ENCODE results near the gene PELI1. TPM values are rescaled to one million over a fixed set of nuclear protein-coding genes. Genes with fewer than 3 reads are reported as not detected.

The PELI1 gene
- total and polyA plus RNA-seq, 2 donors (not counting 3 experiments of a cell fraction or from before 2014, with no cell fraction given), result 14.2 to 30.9 TPM

DNA sequence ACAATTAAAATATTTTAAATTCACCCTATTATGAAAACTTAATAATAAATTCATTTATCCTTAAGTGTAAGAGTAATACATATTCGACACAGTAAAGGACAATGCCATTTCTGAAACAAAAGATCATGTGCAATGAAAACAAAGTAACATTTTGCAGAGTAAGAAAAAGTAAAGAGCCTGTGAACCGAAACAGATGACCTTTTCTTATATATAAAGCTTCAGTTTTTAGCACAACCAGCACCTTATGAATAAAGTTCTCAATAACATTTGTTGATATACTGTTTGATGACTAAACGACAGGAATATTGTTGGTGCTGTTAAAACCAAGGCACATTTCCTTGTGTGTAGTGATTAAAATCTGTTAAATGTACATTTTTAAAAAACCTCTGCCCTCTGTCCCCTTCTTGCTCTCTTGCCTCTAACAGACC is 1.5 kb downstream of the PELI1 start:
- peak overlapping the region; percentile 70 to 90 (median 83) for H3K4me3 ChIP-seq (replicated peaks in 1 of 3; ENCODE audit: insufficient read depth in 1 of 3, low read depth in 1 of 3, low read length in 3 of 3)
- FAIRE-seq, result no peak
- no peak for TF ChIP-seq GATA2 (IDR thresholded peaks at IDR 0.05; ENCODE audit: insufficient read depth, insufficient read length, low read depth, low read length)
- no peak for TF ChIP-seq JUN (IDR thresholded peaks at IDR 0.05; ENCODE audit: borderline replicate concordance, insufficient read depth, insufficient read length, low read depth)
- no peak for TF ChIP-seq POLR2AphosphoS5 (IDR thresholded peaks at IDR 0.05; ENCODE audit: insufficient read depth, low read depth, low read length)
- TF ChIP-seq, protein P1, sequence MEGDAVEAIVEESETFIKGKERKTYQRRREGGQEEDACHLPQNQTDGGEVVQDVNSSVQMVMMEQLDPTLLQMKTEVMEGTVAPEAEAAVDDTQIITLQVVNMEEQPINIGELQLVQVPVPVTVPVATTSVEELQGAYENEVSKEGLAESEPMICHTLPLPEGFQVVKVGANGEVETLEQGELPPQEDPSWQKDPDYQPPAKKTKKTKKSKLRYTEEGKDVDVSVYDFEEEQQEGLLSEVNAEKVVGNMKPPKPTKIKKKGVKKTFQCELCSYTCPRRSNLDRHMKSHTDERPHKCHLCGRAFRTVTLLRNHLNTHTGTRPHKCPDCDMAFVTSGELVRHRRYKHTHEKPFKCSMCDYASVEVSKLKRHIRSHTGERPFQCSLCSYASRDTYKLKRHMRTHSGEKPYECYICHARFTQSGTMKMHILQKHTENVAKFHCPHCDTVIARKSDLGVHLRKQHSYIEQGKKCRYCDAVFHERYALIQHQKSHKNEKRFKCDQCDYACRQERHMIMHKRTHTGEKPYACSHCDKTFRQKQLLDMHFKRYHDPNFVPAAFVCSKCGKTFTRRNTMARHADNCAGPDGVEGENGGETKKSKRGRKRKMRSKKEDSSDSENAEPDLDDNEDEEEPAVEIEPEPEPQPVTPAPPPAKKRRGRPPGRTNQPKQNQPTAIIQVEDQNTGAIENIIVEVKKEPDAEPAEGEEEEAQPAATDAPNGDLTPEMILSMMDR (IDR thresholded peaks at IDR 0.05; ENCODE audit: extremely low read depth in 1 of 2, insufficient read depth in 1 of 2, low read depth in 1 of 2, low read length in 2 of 2), result no peak
- TF ChIP-seq MYC (IDR thresholded peaks at IDR 0.05; ENCODE audit: low read depth, low read length), result no peak
- no peak for TF ChIP-seq EZH2 (IDR thresholded peaks at IDR 0.05; ENCODE audit: borderline replicate concordance, low read depth, low read length, severe bottlenecking)
- TF ChIP-seq, protein P2, sequence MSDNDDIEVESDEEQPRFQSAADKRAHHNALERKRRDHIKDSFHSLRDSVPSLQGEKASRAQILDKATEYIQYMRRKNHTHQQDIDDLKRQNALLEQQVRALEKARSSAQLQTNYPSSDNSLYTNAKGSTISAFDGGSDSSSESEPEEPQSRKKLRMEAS (IDR thresholded peaks at IDR 0.05; ENCODE audit: insufficient read depth, insufficient read length), result no peak
- no peak for TF ChIP-seq POLR2A (IDR thresholded peaks at IDR 0.05; ENCODE audit: low read depth, low read length)
- TF ChIP-seq FOS (IDR thresholded peaks at IDR 0.05; ENCODE audit: borderline replicate concordance, insufficient read depth, low read length), result no peak
- peak overlapping the region; percentile 86 for H3K9ac ChIP-seq (replicated peaks; ENCODE audit: extremely low read depth, insufficient read depth, low read length)
- peaks cover 0 to 4% of the 10 kb centered on the region in 2 experiments for H3K27me3 ChIP-seq (ENCODE audit: control insufficient read depth in 2 of 2, insufficient read depth in 2 of 2, low read length in 2 of 2)
- no peaks in the 10 kb centered on the region for H4K20me1 ChIP-seq (replicated peaks; ENCODE audit: control insufficient read depth, extremely low read depth, insufficient read depth, low read length)
- no peak overlapping the region for H2AFZ ChIP-seq (ENCODE audit: low read depth, low read length)
- dilution Hi-C loops (cut with MboI; ENCODE audit: extremely low pct_ligation_motif_present, low sequenced_read_pairs) (no loop called here), intact Hi-C loops (cut with micrococcal nuclease) (loop anchor here (1.0 to 10.0 kb wide), 4 partner anchors 186 to 502 kb away; partner anchors contain the start of gene AFTPH)
- no peaks in the 10 kb centered on the region for H3K36me3 ChIP-seq (ENCODE audit: control insufficient read depth in 2 of 2, extremely low read depth in 1 of 2, insufficient read depth in 2 of 2, low read length in 2 of 2)
- peak overlapping the region; percentile 84 for H3K4me2 ChIP-seq (ENCODE audit: insufficient read depth, low read length)
- ChIA-PET CTCF (interaction anchor here (1.1 to 4.3 kb wide), 10 partner anchors 9 to 186 kb away, joined by 3 to 36 read pairs (median 6); no protein-coding TSS in a partner anchor), POLR2A (interaction anchor here (0.9 kb wide), 1 partner anchor 170 kb away, joined by 3 read pairs; no protein-coding TSS in a partner anchor)
- BruUV-seq (replicated peaks), result no TSS peak
- no peak for DNase-seq (ENCODE audit: low read depth, low spot score)
- no peaks in the 10 kb centered on the region for H3K9me3 ChIP-seq (replicated peaks; ENCODE audit: control insufficient read depth, insufficient read depth, low read length)
- peaks cover 63% of the 10 kb centered on the region for H3K79me2 ChIP-seq (ENCODE audit: control insufficient read depth, insufficient read depth, low read length)
- no peaks in the 10 kb centered on the region for H3K9me1 ChIP-seq (replicated peaks; ENCODE audit: control insufficient read depth, extremely low read depth, insufficient read depth, low read length)
- peak overlapping the region; percentile 74 for H3K27ac ChIP-seq (ENCODE audit: insufficient read depth, low read depth, low read length)
- peaks cover 24% of the 10 kb centered on the region for H3K4me1 ChIP-seq (ENCODE audit: control insufficient read depth, extremely low read depth, insufficient read depth, low read length)
